ENCODE data around the gene COL15A1.

The COL15A1 gene

GRCh38 chr9:98967257-98967656, 23.6 kb downstream of the COL15A1 start:
- no peak for TF ChIP-seq CTCF (IDR thresholded peaks at IDR 0.05; ENCODE audit: insufficient read depth, low read depth, low read length, missing control alignments)
- H3K4me3 ChIP-seq (ENCODE audit: low read depth, low read length), result no peak overlapping the region
- DNase-seq (ENCODE audit: low read depth), result no peak

GRCh38 chr9:98967680-98968079, 24.0 kb downstream of the COL15A1 start:
- no peak for TF ChIP-seq CTCF (IDR thresholded peaks at IDR 0.05; ENCODE audit: insufficient read depth, low read depth, low read length, missing control alignments)
- DNase-seq (ENCODE audit: low read depth), result no peak
- H3K4me3 ChIP-seq (ENCODE audit: low read depth, low read length), result no peak overlapping the region

- no peak for DNase-seq (ENCODE audit: low read depth)
- TF ChIP-seq CTCF (IDR thresholded peaks at IDR 0.05; ENCODE audit: insufficient read depth, low read depth, low read length, missing control alignments), result no peak
- no peak overlapping the region for H3K4me3 ChIP-seq (ENCODE audit: low read depth, low read length)
These were observed 25.1 kb downstream of the COL15A1 start for GRCh38 chr9:98968601-98969337.

GRCh38 chr9:98970532-98971041, 26.9 kb downstream of the COL15A1 start:
- no peak overlapping the region for H3K4me3 ChIP-seq (ENCODE audit: low read depth, low read length)
- no peak for DNase-seq (ENCODE audit: low read depth)

GRCh38 chr9:98971168-98971914, 27.6 kb downstream of the COL15A1 start:
- DNase-seq (ENCODE audit: low read depth), result no peak
- H3K4me3 ChIP-seq (ENCODE audit: low read depth, low read length), result no peak overlapping the region
- no peak for TF ChIP-seq CTCF (IDR thresholded peaks at IDR 0.05; ENCODE audit: insufficient read depth, low read depth, low read length, missing control alignments)

More at GRCh38 chr9:98970532-98971041, 26.9 kb downstream of the COL15A1 start:
- no peak for TF ChIP-seq CTCF (IDR thresholded peaks at IDR 0.05; ENCODE audit: insufficient read depth, low read depth, low read length, missing control alignments)

GRCh38 chr9:98971915-98972223, 28.2 kb downstream of the COL15A1 start:
- no peak for TF ChIP-seq CTCF (IDR thresholded peaks at IDR 0.05; ENCODE audit: insufficient read depth, low read depth, low read length, missing control alignments)
- DNase-seq (ENCODE audit: low read depth), result no peak
- H3K4me3 ChIP-seq (ENCODE audit: low read depth, low read length), result no peak overlapping the region
